KMS-11 (cell line): ENCODE results near the gene OGDH.
A peak's percentile ranks its signal among the peaks of the same experiment; 100 is the strongest.

Experiments used
- H2AFZ ChIP-seq: fragments of 200-600 bp; sonication (generic); 2 replicates; pipeline ENCODE4 v1.6.1; 2016; ENCODE audit warnings: antibody characterized with exemption, mixed run types, low read depth
- H3K27ac ChIP-seq: fragments of 200-600 bp; sonication (generic); 2 replicates; pipeline ENCODE4 v1.6.1; 2016; ENCODE audit warnings: mild to moderate bottlenecking, mixed run types
- H3K27me3 ChIP-seq: fragments of 200-600 bp; sonication (generic); 2 replicates; pipeline ENCODE4 v1.6.1; 2017; ENCODE audit warnings: mild to moderate bottlenecking, low read depth, mixed run types, moderate library complexity; ENCODE audit not compliant: insufficient read depth
- H3K36me3 ChIP-seq: fragments of 200-600 bp; sonication (generic); 2 replicates; pipeline ENCODE4 v1.6.1; 2017; ENCODE audit warnings: mild to moderate bottlenecking, mixed run types; ENCODE audit not compliant: insufficient read depth
- H3K4me1 ChIP-seq: fragments of 200-600 bp; sonication (generic); 2 replicates; pipeline ENCODE4 v1.6.1; 2016; ENCODE audit warnings: mild to moderate bottlenecking, low read depth, mixed run types; ENCODE audit not compliant: poor library complexity, severe bottlenecking
- H3K4me2 ChIP-seq: fragments of 200-600 bp; sonication (generic); 2 replicates; pipeline ENCODE4 v1.7.0; 2016; ENCODE audit warnings: mild to moderate bottlenecking, mixed run types
- H3K4me3 ChIP-seq: fragments of 200-600 bp; sonication (generic); IDR thresholded peaks from 2 replicates; pipeline ENCODE4 v1.6.1; 2017; ENCODE audit warnings: low read depth, low read length, mixed read lengths; ENCODE audit not compliant: insufficient read depth
- H3K79me2 ChIP-seq: fragments of 200-600 bp; sonication (generic); 2 replicates; pipeline ENCODE4 v1.6.1; 2016; ENCODE audit warnings: low read depth, mixed run types; ENCODE audit not compliant: insufficient read depth
- H3K9ac ChIP-seq: fragments of 200-600 bp; sonication (generic); 2 replicates; pipeline ENCODE4 v1.6.1; 2016; ENCODE audit warnings: mild to moderate bottlenecking, mixed run types
- H4K20me1 ChIP-seq: fragments of 200-600 bp; sonication (generic); 2 replicates; pipeline ENCODE4 v1.6.1; 2016; ENCODE audit warnings: mild to moderate bottlenecking, mixed run types; ENCODE audit not compliant: insufficient read depth
- TF ChIP-seq, protein P1 (sequence below): fragments of 200-600 bp; sonication (generic); conservative IDR thresholded peaks from 2 replicates; pipeline ENCODE4 v1.6.1; 2017; ENCODE audit warnings: low read depth, mild to moderate bottlenecking, antibody characterized with exemption, low read length, moderate library complexity, mixed read lengths

Gene OGDH

DNA sequence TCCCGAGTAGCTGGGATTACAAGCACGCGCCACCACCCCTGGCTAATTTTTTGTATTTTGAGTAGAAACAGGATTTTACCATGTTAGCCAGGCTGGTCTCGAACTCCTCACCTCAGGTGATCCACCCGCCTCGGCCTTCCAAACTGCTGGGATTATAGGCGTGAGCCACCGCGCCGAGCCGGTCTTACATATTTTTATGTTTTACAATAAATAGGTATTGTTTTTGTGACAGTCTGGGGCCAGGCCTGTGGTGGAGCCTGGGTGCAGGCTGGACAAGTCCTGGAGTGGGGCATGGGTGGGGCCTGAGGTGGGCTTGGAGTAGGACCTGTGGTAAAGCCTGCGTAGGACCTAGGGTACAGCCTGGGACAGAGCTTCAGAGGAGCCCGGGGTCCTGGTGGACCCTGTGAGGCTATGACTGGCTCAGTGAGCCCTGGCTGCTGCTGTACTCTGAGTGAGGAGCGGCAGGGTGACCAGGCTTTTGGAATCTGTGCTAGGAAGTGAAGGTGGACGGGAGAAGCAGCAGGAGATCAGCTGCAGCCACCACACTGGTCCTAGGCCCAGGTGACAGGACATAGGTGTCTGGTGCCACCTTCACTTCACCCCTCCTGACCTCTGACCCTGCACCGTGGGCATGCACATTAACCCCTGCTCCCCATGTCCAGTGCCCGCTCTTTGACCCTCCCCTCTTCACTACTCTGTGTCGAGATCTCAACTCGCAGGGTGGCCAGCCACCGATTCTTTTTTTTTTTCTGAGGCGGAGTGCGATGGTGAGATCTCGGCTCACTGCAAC, 132.6 kb downstream of the OGDH start:
- Histone ChIP-seq H3K36me3 (no peaks in the 10 kb centered on the region), H2AFZ (no peak overlapping the region), H3K27ac (no peak overlapping the region), H3K27me3 (no peaks in the 10 kb centered on the region), H3K4me2 (no peak overlapping the region), H4K20me1 (no peaks in the 10 kb centered on the region), H3K79me2 (no peaks in the 10 kb centered on the region), H3K4me1 (no peaks in the 10 kb centered on the region), H3K9ac (no peak overlapping the region), H3K4me3 (no peak overlapping the region)
- TF ChIP-seq, protein P1, sequence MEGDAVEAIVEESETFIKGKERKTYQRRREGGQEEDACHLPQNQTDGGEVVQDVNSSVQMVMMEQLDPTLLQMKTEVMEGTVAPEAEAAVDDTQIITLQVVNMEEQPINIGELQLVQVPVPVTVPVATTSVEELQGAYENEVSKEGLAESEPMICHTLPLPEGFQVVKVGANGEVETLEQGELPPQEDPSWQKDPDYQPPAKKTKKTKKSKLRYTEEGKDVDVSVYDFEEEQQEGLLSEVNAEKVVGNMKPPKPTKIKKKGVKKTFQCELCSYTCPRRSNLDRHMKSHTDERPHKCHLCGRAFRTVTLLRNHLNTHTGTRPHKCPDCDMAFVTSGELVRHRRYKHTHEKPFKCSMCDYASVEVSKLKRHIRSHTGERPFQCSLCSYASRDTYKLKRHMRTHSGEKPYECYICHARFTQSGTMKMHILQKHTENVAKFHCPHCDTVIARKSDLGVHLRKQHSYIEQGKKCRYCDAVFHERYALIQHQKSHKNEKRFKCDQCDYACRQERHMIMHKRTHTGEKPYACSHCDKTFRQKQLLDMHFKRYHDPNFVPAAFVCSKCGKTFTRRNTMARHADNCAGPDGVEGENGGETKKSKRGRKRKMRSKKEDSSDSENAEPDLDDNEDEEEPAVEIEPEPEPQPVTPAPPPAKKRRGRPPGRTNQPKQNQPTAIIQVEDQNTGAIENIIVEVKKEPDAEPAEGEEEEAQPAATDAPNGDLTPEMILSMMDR = no peak

DNA sequence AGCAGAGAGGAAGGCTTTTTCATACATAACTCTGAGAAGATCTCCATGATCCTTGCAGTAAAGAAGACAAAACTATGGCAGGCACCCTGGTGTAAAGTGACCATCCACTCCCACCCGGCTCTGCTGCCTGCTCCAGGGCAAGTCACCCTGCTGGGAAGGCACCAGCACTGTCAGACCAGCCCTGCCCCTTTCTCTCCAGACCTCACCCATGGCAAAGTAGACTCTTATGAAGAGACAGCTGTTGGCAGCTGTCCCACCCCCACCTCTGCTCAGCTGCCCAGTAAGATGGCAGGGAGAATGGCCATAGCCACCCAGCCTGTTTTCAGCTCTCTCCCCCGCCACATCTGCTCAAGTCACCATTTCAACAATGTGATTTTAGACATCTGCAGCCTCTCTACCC, 133.6 kb downstream of the OGDH start:
- Histone ChIP-seq H3K79me2 (no peaks in the 10 kb centered on the region), H3K4me1 (no peaks in the 10 kb centered on the region), H2AFZ (no peak overlapping the region), H3K4me3 (no peak overlapping the region), H3K4me2 (no peak overlapping the region), H3K27me3 (no peaks in the 10 kb centered on the region), H3K9ac (no peak overlapping the region), H3K27ac (no peak overlapping the region), H3K36me3 (no peaks in the 10 kb centered on the region), H4K20me1 (no peaks in the 10 kb centered on the region)
- TF ChIP-seq, protein P1 = no peak

DNA sequence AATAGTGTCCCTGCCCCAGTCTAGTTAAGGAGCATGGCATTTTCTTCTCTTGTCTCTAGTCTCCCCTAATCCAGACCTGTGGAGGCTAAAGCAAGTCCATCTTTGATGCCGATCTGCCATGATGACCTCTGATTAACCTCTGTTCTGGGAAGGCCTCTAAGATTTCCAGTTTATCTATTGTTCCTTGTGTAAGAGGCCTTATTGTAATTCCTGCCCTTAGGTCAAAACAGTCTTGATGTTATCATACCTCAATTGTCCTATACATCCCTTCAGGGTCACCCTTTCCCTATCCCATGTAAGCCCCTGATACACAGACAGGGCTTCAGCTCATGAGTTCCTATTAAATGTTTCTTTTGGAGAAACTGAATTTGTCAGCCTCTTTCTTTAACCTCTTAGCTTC, 137.3 kb downstream of the OGDH start:
- no peak overlapping the region for H3K27ac ChIP-seq
- H3K4me1 ChIP-seq = peaks cover 6% of the 10 kb centered on the region
- TF ChIP-seq, protein P1 = no peak
- H4K20me1 ChIP-seq = no peaks in the 10 kb centered on the region
- no peak overlapping the region for H3K4me3 ChIP-seq
- no peak overlapping the region for H3K4me2 ChIP-seq
- no peak overlapping the region for H3K9ac ChIP-seq
- H3K27me3 ChIP-seq = no peaks in the 10 kb centered on the region
- no peaks in the 10 kb centered on the region for H3K79me2 ChIP-seq
- no peak overlapping the region for H2AFZ ChIP-seq
- no peaks in the 10 kb centered on the region for H3K36me3 ChIP-seq

DNA sequence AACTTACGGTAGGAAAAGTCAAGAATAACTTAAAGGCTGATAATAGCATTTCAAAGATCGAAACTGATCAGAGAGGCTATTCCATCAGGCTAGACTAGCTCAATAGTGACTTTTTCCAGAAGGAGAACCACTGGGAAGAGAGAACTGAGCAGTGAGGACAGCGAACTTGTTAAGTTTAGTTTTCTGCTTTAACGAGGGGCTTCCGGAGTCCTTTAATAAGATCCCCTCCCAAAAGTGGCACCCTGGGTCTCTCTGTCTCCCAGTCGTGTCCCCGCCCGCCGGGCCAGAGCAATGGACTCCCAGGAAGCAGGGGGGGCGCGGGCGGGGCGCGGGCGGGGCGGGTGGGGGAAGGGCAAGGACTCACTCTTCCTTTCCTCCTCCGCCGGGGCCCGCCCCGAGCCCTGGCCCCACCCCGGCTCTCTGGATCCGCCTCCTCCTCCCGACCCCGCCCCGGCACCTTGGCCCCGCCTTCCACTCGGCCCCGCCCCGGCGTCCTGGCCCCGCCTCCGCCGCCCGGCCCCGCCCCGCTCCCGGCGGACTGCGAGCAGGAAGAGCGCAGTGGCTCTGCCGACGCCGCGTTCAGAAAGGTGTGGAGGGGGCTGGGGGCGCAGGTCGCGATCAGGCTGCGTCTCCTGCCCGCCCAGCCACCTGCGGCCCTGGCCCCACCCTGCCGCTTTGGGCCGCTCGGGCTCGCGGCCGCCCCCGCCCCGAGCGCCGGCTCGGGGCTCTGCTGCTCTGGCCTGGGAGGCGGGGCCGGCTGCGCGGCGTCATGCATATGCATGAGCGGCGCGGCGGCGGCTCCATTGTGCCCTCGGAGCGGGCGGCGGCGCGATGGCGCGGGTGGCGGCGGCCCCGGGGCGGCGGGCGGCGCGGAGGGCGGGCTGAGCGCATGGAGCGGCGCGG, 141.9 kb downstream of the OGDH start, which contains the start of gene ZMIZ2:
Gene ZMIZ2, plus strand, starts transcription at position 803 of the 903 bp plus-strand sequence. CDS start 7,403 bp downstream, outside the sequence.
- Histone ChIP-seq H2AFZ (peak within 1 kb of the TSS; percentile 92), H3K79me2 (peaks cover 37% of the 10 kb centered on the region), H3K27me3 (no peaks in the 10 kb centered on the region), H3K27ac (peak within 1 kb of the TSS; percentile 91), H3K4me2 (peak within 1 kb of the TSS; percentile 95), H3K36me3 (no peaks in the 10 kb centered on the region), H3K4me1 (peaks cover 43% of the 10 kb centered on the region), H3K4me3 (no peak within 1 kb of the TSS), H4K20me1 (no peaks in the 10 kb centered on the region), H3K9ac (peak within 1 kb of the TSS; percentile 60)
- TF ChIP-seq, protein P1 = no peak
